Gastroesophageal sphincter (tissue), 4 donors: Measurements from ENCODE around the gene CCDC3. TPM values are rescaled to one million over a fixed set of nuclear protein-coding genes. Genes with fewer than 3 reads are reported as not detected.

ENCODE experiments used
- ATAC-seq: fragments of 150-250 bp; one replicate; pipeline ENCODE4 v1.9.1; 2016; ENCODE audit warnings: mild to moderate bottlenecking, moderate library complexity
- H3K27ac ChIP-seq, 4 donors: fragments of 200-600 bp; sonication (generic) in 3 of 4; 1 replicate in 3 of 4; 2 replicates in 1 of 4; pipeline ENCODE4 v1.5.1; 2016 to 2019
- H3K27me3 ChIP-seq: fragments of 200-600 bp; sonication (generic); one replicate; pipeline ENCODE4 v1.5.1; 2019
- H3K36me3 ChIP-seq, 2 donors: fragments of 200-600 bp; sonication (generic); one replicate each; pipeline ENCODE4 v1.5.1; 2019; ENCODE audit warnings: control low read depth in 1 of 2
- H3K4me1 ChIP-seq, 3 donors: fragments of 200-600 bp; sonication (generic); 1 replicate in 2 of 3; 2 replicates in 1 of 3; pipeline ENCODE4 v1.5.1; 2016 to 2019; ENCODE audit warnings: control low read depth in 2 of 3
- H3K4me3 ChIP-seq, 2 donors: fragments of 200-600 bp; sonication (generic); one replicate each; pipeline ENCODE4 v1.5.1; 2019; ENCODE audit warnings: mild to moderate bottlenecking in 1 of 2, moderate library complexity in 1 of 2
- H3K9me3 ChIP-seq, 3 donors: fragments of 200-600 bp; sonication (generic); one replicate each; pipeline ENCODE4 v1.5.1; 2017 to 2019; ENCODE audit warnings: control low read depth in 2 of 3
- EP300 ChIP-seq: sonication (generic); formaldehyde crosslinking; IDR thresholded peaks from one replicate; pipeline ENCODE4 v1.6.1; 2017; ENCODE audit warnings: antibody characterized with exemption, mild to moderate bottlenecking
- POLR2A ChIP-seq, 2 donors: fragments of 450-650 bp; IDR thresholded peaks; one replicate each; pipeline ENCODE4 v1.6.1; 2017; ENCODE audit warnings: antibody characterized with exemption in 2 of 2, mild to moderate bottlenecking in 2 of 2, moderate library complexity in 1 of 2
- POLR2AphosphoS5 ChIP-seq: sonication (generic); formaldehyde crosslinking; IDR thresholded peaks from one replicate; pipeline ENCODE4 v1.6.1; 2017; ENCODE audit warnings: antibody characterized with exemption
- WGBS, 2 donors: methylation state at CpG; one replicate each; pipeline ENCODE4 v1.1.5; 2018; ENCODE audit warnings: low coverage in 1 of 2; 5-methylcytosine and 5-hydroxymethylcytosine counted together
- total RNA-seq, 4 donors: library from RNA; depleted of rRNA; stranded (reverse); fragments of >200 nt; gene quantifications; one replicate each; pipeline ENCODE4 v1.1.0, GENCODE V29; 2016
- TF ChIP-seq, protein P1 (sequence below), 4 experiments: fragments of 200-600 bp in 2 of 4; fragments of 450-650 bp in 2 of 4; sonication (generic) in 1 of 4; IDR thresholded peaks; one replicate each; pipeline ENCODE4 v1.5.1; 2017 to 2019; ENCODE audit warnings: antibody characterized with exemption in 4 of 4, mild to moderate bottlenecking in 2 of 4, moderate library complexity in 2 of 4

The CCDC3 gene
- total RNA-seq, 4 donors from 2014 or later: 12.2 to 66.1 (median 16.0) TPM

DNA sequence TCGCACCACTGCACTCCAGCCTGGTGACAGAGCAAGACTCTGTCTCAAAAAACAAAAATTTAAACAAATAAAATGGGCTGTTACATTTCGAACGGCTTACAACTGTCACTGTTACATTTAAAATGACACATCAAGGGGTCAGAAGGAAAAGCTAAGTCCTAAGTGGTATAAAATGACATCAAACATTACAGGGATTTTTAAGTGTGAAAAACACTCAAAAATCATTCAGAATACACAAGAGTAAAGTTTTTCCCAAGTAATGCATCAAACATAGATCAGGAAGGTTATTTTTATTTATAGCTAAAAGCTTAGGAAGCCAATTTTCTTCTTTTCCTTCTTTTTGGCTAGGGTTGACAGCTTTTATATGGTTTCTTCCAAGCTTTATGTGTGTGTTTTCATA, 39.0 kb downstream of the CCDC3 start:
- 29 to 72% methylated on average over 1 to 3 of the region's 3 CpGs for WGBS, 2 donors
- peaks cover 0 to 9% (median 0%) of the 10 kb centered on the region in 3 donors for H3K9me3 ChIP-seq
- no peak overlapping the region for H3K4me3 ChIP-seq
- no peaks in the 10 kb centered on the region for H3K27me3 ChIP-seq
- peaks cover 0 to 2% of the 10 kb centered on the region in 2 donors for H3K36me3 ChIP-seq
- peak overlapping the region in 1 of 4 donors; percentile 72 for H3K27ac ChIP-seq
- peaks cover 0 to 31% (median 0%) of the 10 kb centered on the region in 3 donors for H3K4me1 ChIP-seq
- ATAC-seq: no peak
- TF ChIP-seq POLR2AphosphoS5: no peak

DNA sequence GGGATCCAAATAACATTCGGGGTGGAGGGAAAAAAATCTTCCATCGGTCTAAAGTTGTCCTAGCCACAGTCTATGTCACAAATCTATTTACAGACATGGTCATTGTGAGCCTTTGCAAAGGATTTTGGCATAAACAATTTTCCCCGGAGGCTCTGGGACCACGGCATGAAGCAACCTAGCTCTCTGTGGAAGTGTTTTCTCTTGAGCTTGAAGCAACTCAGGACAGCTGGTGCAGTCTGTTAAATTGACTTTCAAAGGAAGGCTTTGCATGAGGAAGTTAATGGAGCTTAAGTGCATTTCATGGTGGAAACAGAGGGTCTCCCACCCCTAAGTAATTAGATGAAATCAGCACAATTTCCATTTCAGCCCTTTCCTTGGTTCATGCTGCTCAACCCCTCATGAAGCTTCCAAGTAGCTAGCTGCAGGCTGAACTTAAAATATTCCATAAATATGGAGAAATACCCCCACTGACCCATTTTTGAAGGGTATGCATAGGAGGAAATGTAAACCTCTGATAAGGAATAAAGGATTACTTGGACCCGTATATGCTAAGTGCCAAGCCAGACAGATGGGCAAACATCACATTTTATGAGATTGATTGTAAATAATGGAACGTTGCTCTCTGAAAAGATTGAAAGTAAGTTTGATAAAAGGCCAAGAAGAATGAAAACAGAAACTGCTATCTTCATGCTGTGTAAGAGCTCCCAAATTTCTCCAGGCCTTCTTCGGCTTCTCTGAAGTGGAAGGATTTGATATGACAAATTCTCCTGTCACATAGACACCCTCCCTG, 39.9 kb downstream of the CCDC3 start:
- WGBS, 2 donors: 28 to 36% methylated on average over 7 of the region's 7 CpGs

GRCh38 chr10:12960941-12961340, 40.6 kb downstream of the CCDC3 start:
- no peak for TF ChIP-seq POLR2A (IDR thresholded peaks at IDR 0.05)
- no peak for TF ChIP-seq EP300
- TF ChIP-seq, protein P1, sequence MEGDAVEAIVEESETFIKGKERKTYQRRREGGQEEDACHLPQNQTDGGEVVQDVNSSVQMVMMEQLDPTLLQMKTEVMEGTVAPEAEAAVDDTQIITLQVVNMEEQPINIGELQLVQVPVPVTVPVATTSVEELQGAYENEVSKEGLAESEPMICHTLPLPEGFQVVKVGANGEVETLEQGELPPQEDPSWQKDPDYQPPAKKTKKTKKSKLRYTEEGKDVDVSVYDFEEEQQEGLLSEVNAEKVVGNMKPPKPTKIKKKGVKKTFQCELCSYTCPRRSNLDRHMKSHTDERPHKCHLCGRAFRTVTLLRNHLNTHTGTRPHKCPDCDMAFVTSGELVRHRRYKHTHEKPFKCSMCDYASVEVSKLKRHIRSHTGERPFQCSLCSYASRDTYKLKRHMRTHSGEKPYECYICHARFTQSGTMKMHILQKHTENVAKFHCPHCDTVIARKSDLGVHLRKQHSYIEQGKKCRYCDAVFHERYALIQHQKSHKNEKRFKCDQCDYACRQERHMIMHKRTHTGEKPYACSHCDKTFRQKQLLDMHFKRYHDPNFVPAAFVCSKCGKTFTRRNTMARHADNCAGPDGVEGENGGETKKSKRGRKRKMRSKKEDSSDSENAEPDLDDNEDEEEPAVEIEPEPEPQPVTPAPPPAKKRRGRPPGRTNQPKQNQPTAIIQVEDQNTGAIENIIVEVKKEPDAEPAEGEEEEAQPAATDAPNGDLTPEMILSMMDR (IDR thresholded peaks at IDR 0.05): no peak
- no peak for TF ChIP-seq POLR2AphosphoS5
- peaks cover 0 to 31% (median 0%) of the 10 kb centered on the region in 3 donors for H3K4me1 ChIP-seq
- H3K9me3 ChIP-seq: no peaks in the 10 kb centered on the region
- H3K27ac ChIP-seq: peak overlapping the region in 3 of 4 donors; percentile 66 to 75 (median 72)
- WGBS, 2 donors: 62% methylated on average over 6 of the region's 8 CpGs; no CpG with 5 or more reads in 1 of the 2 donors
- peak; percentile 80 for ATAC-seq
- no peak overlapping the region for H3K4me3 ChIP-seq
- H3K36me3 ChIP-seq: no peaks in the 10 kb centered on the region
- no peaks in the 10 kb centered on the region for H3K27me3 ChIP-seq

More for the DNA sequence above, 39.9 kb downstream of the CCDC3 start:
- TF ChIP-seq, protein P1 (IDR thresholded peaks at IDR 0.05): no peak
- no peak for TF ChIP-seq POLR2A (IDR thresholded peaks at IDR 0.05)
- TF ChIP-seq POLR2AphosphoS5: no peak
- no peak for TF ChIP-seq EP300
- Histone ChIP-seq H3K27ac (peak overlapping the region in 3 of 4 donors; percentile 66 to 75 (median 72)), H3K36me3 (no peaks in the 10 kb centered on the region), H3K9me3 (no peaks in the 10 kb centered on the region), H3K4me1 (peaks cover 0 to 31% (median 0%) of the 10 kb centered on the region in 3 donors), H3K27me3 (no peaks in the 10 kb centered on the region), H3K4me3 (no peak overlapping the region)
- peak; percentile 66 for ATAC-seq

DNA sequence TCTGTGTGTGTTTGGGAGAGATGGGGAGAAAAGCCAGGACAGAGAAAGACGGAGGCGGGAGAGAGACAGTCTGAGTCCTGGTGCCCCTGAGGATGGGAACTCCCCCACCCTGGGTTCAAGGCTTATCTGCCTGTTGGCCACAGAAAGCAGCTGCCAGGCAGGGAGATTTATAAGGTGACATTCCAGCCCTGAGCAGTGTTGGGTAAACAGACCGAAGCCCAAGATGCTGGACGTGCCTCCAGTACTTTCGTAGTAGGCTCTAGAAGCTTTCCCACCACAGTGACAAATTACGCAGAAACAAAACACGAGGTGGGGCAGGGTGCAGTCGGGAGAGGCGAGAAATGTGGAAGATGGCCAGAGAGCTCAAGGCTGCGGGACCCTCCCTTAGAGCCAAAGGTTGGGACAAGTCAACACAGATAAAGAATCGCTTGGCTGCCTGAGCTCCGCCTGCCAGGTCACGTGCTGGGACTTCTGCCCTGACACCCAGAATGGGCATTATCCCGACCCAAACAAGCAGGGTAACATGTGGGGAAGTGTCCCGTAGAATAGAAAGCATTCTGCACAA, 41.1 kb downstream of the CCDC3 start:
- TF ChIP-seq POLR2A (IDR thresholded peaks at IDR 0.05) (no peak), POLR2AphosphoS5 (peak; percentile 41), EP300 (no peak)
- TF ChIP-seq, protein P1 (IDR thresholded peaks at IDR 0.05): no peak
- Histone ChIP-seq H3K4me3 (peak overlapping the region; percentile 15 to 22), H3K27me3 (no peaks in the 10 kb centered on the region), H3K27ac (peak overlapping the region in 3 of 4 donors; percentile 66 to 75 (median 72)), H3K4me1 (peaks cover 0 to 31% (median 0%) of the 10 kb centered on the region in 3 donors), H3K9me3 (no peaks in the 10 kb centered on the region), H3K36me3 (no peaks in the 10 kb centered on the region)
- ATAC-seq: peak; percentile 41
- 21 to 35% methylated on average over 6 to 9 of the region's 15 CpGs for WGBS, 2 donors

- 92 to 100% methylated on average over 1 to 2 of the region's 5 CpGs for WGBS, 2 donors
- no peak overlapping the region for H3K27ac ChIP-seq
- TF ChIP-seq, protein P1 (IDR thresholded peaks at IDR 0.05): no peak
- TF ChIP-seq POLR2A (IDR thresholded peaks at IDR 0.05): no peak
- no peak for TF ChIP-seq POLR2AphosphoS5
- no peak for TF ChIP-seq EP300
Observed at GRCh38 chr10:12958546-12959110, 42.9 kb downstream of the CCDC3 start.

More at GRCh38 chr10:12958546-12959110, 42.9 kb downstream of the CCDC3 start:
- no peaks in the 10 kb centered on the region for H3K9me3 ChIP-seq
- H3K27me3 ChIP-seq: no peaks in the 10 kb centered on the region
- no peak overlapping the region for H3K4me3 ChIP-seq
- no peaks in the 10 kb centered on the region for H3K36me3 ChIP-seq
- no peak for ATAC-seq
- H3K4me1 ChIP-seq: peaks cover 0 to 31% (median 0%) of the 10 kb centered on the region in 3 donors
